Measurements from ENCODE around the gene GABRG3. TPM values are rescaled to one million over a fixed set of nuclear protein-coding genes. Genes with fewer than 3 reads are reported as not detected.

The GABRG3 gene
- total RNA-seq (2022; extraction: Qiagen RNA extraction), result 0.22 to 0.87 TPM (median 0.45 TPM) in 4 of 5 replicates, not detected in the other

DNA sequence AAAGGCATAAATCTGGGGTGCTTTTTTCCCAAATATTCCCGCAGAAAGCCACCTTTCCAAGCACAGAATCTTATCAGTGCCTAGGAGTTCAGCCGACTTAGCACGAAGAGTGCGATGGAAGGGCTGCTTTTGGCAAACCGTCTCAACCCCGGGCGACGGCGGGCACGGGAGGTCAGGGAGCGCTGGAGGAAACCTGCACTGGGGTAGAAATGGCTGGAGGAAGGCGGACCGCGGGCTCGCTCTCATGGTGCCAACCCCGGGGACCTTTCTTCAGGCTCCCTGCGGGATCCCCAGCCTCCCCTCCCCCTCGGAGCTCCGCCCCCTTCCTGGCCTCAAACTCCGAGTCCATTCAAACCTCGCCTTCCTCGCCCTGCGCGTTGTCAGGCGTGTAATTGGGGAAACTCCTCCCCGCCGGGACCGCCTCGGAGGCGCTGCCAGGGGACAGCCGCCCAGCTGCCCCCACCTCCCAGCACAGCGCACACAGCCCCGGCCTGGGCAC is at the start of gene GABRG3:
Gene GABRG3 (plus strand): TSS at position 470 of the 499 bp plus-strand sequence.

Other genes with a start within 250 kb of the GABRG3 start
- gene GABRB3, start 198.1 kb upstream of the GABRG3 start, total RNA-seq (2022; extraction: Qiagen RNA extraction), result 59.6 to 83.1 TPM (median 72.9 TPM) in 5 replicates
- gene GABRA5, start 104.1 kb upstream of the GABRG3 start, total RNA-seq (2022; extraction: Qiagen RNA extraction), result 80.9 to 122 TPM (median 102 TPM) in 5 replicates